Measurements from ENCODE around the gene EML1. TPM values are rescaled to one million over a fixed set of nuclear protein-coding genes. Genes with fewer than 3 reads are reported as not detected.

Gene EML1
- total RNA-seq, 1 experiment from 2014 or later, result 9.5 TPM

GRCh38 chr14:99794151-99794780 is 1.1 kb downstream of the EML1 start:
- H3K9me3 Mint-ChIP-seq (ENCODE audit: unreplicated experiment), result no peaks in the 10 kb centered on the region
- H3K36me3 Mint-ChIP-seq (ENCODE audit: insufficient read depth, unreplicated experiment), result no peaks in the 10 kb centered on the region
- no peaks in the 10 kb centered on the region for H3K27me3 Mint-ChIP-seq (ENCODE audit: insufficient read depth, unreplicated experiment)
- H3K4me3 Mint-ChIP-seq (ENCODE audit: unreplicated experiment), result peak overlapping the region; percentile 66
- no peak for DNase-seq (ENCODE audit: unreplicated experiment)
- POLR2A ChIA-PET, result interaction anchor here (0.9 to 3.7 kb wide), 5 partner anchors 36 to 64 kb away, joined by 3 to 19 read pairs (median 6); no protein-coding TSS in a partner anchor
- intact Hi-C loops (cut with micrococcal nuclease), result loop anchor here (2.0 to 5.0 kb wide), 3 partner anchors 37 to 112 kb away; partner anchors contain the start of gene CYP46A1
- H3K4me1 Mint-ChIP-seq (ENCODE audit: insufficient read depth, unreplicated experiment), result peaks cover 24% of the 10 kb centered on the region
- no peak overlapping the region for H3K27ac Mint-ChIP-seq (ENCODE audit: low read depth, unreplicated experiment)
- CTCF ChIA-PET, result interaction anchor here (0.6 to 0.8 kb wide), 2 partner anchors 11 to 218 kb away, joined by 3 read pairs; no protein-coding TSS in a partner anchor
- TF ChIP-seq CTCF (IDR thresholded peaks at IDR 0.05; ENCODE audit: unreplicated experiment), result no peak
- BruUV-seq (replicated peaks), result TSS peak; percentile 50

GRCh38 chr14:99795046-99795445 is 1.8 kb downstream of the EML1 start:
- no peaks in the 10 kb centered on the region for H3K36me3 Mint-ChIP-seq (ENCODE audit: insufficient read depth, unreplicated experiment)
- H3K4me3 Mint-ChIP-seq (ENCODE audit: unreplicated experiment), result no peak overlapping the region
- H3K4me1 Mint-ChIP-seq (ENCODE audit: insufficient read depth, unreplicated experiment), result peaks cover 24% of the 10 kb centered on the region
- no peak for TF ChIP-seq CTCF (IDR thresholded peaks at IDR 0.05; ENCODE audit: unreplicated experiment)
- BruUV-seq (replicated peaks), result no TSS peak
- intact Hi-C loops (cut with micrococcal nuclease), result loop anchor here (2.0 kb wide), 1 partner anchor 38 kb away; no protein-coding TSS in a partner anchor
- no peaks in the 10 kb centered on the region for H3K9me3 Mint-ChIP-seq (ENCODE audit: unreplicated experiment)
- H3K27ac Mint-ChIP-seq (ENCODE audit: low read depth, unreplicated experiment), result no peak overlapping the region
- POLR2A ChIA-PET, result interaction anchor here (1.9 kb wide), 1 partner anchor 37 kb away, joined by 6 read pairs; no protein-coding TSS in a partner anchor
- DNase-seq (ENCODE audit: unreplicated experiment), result no peak
- CTCF ChIA-PET, result interaction anchor here (0.6 to 1.9 kb wide), 3 partner anchors 65 to 219 kb away, joined by 3 to 13 read pairs (median 3); no protein-coding TSS in a partner anchor
- H3K27me3 Mint-ChIP-seq (ENCODE audit: insufficient read depth, unreplicated experiment), result no peaks in the 10 kb centered on the region

- TF ChIP-seq CTCF (IDR thresholded peaks at IDR 0.05; ENCODE audit: unreplicated experiment), result no peak
- Mint-ChIP-seq H3K36me3 (ENCODE audit: insufficient read depth, unreplicated experiment) (no peaks in the 10 kb centered on the region), H3K4me3 (ENCODE audit: unreplicated experiment) (no peak overlapping the region), H3K27me3 (ENCODE audit: insufficient read depth, unreplicated experiment) (no peaks in the 10 kb centered on the region), H3K9me3 (ENCODE audit: unreplicated experiment) (no peaks in the 10 kb centered on the region), H3K27ac (ENCODE audit: low read depth, unreplicated experiment) (no peak overlapping the region), H3K4me1 (ENCODE audit: insufficient read depth, unreplicated experiment) (peaks cover 15% of the 10 kb centered on the region)
- POLR2A ChIA-PET, result no interaction called here
- no TSS peak for BruUV-seq (replicated peaks)
- intact Hi-C loops (cut with micrococcal nuclease), result no loop called here
- CTCF ChIA-PET, result interaction anchor here (0.7 to 1.0 kb wide), 3 partner anchors 10 to 126 kb away, joined by 3 read pairs; no protein-coding TSS in a partner anchor
- DNase-seq (ENCODE audit: unreplicated experiment), result no peak
Measured at GRCh38 chr14:99797231-99797630, 4.0 kb downstream of the EML1 start.

GRCh38 chr14:99800781-99801180 is 7.6 kb downstream of the EML1 start:
- Mint-ChIP-seq H3K4me3 (ENCODE audit: unreplicated experiment) (no peak overlapping the region), H3K9me3 (ENCODE audit: unreplicated experiment) (no peaks in the 10 kb centered on the region), H3K27ac (ENCODE audit: low read depth, unreplicated experiment) (no peak overlapping the region), H3K27me3 (ENCODE audit: insufficient read depth, unreplicated experiment) (no peaks in the 10 kb centered on the region), H3K36me3 (ENCODE audit: insufficient read depth, unreplicated experiment) (no peaks in the 10 kb centered on the region), H3K4me1 (ENCODE audit: insufficient read depth, unreplicated experiment) (peaks cover 16% of the 10 kb centered on the region)
- POLR2A ChIA-PET, result no interaction called here
- no peak for DNase-seq (ENCODE audit: unreplicated experiment)
- intact Hi-C loops (cut with micrococcal nuclease), result no loop called here
- BruUV-seq (replicated peaks), result no TSS peak
- TF ChIP-seq CTCF (IDR thresholded peaks at IDR 0.05; ENCODE audit: unreplicated experiment), result no peak
- CTCF ChIA-PET, result no interaction called here

Measured in MCF 10A (cell line).